Tibial nerve (tissue), 3 donors: ENCODE results near the gene TRIM40.

Source experiments
- POLR2A ChIP-seq, 2 donors: fragments of 450-650 bp; IDR thresholded peaks; one replicate each; pipeline ENCODE4 v1.6.1; 2017; ENCODE audit warnings: antibody characterized with exemption in 2 of 2, mild to moderate bottlenecking in 2 of 2, moderate library complexity in 2 of 2
- TF ChIP-seq, protein P1 (sequence below), 5 experiments: fragments of 200-600 bp in 3 of 5; fragments of 450-650 bp in 2 of 5; sonication (generic) in 3 of 5; IDR thresholded peaks; one replicate each; pipeline ENCODE4 v1.5.1; 2016 to 2019; ENCODE audit warnings: antibody characterized with exemption in 5 of 5, mild to moderate bottlenecking in 3 of 5, moderate library complexity in 2 of 5

DNA sequence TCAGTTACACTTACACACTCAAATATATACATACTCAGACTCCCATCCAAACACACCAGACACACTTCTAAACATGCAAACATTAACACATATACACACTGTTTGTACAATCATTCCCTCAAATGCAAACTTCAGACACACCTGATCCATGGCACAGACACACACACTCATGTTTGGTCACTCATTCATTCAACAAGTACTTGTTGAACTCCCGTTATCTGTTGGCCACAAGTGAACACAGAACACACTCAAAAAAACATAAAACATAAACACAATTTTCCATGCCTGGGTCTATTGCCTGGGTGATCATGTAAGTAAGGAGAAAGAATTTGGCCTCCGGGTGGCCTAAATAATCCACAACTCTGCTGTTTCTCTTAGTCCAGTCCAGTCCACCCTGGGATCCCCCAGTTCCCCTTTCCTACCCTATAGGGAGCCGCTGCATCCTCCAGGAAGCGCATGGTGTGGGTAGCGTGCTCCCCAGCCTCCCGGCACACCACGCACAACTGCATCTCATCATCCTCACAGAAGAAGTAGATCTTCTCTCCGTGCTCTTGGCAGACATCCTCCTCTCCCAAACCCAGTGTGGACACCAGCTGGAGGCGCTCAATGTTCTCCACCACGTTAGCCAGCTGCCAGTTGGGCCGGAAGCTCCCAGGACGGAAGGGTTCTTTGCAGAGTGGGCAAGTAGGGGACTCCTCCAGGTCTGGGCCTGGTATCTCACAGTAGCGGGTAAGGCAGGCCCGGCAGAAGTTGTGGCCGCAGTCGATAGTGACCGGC lies 24.3 kb downstream of the TRIM40 start:
- TF ChIP-seq, protein P1, sequence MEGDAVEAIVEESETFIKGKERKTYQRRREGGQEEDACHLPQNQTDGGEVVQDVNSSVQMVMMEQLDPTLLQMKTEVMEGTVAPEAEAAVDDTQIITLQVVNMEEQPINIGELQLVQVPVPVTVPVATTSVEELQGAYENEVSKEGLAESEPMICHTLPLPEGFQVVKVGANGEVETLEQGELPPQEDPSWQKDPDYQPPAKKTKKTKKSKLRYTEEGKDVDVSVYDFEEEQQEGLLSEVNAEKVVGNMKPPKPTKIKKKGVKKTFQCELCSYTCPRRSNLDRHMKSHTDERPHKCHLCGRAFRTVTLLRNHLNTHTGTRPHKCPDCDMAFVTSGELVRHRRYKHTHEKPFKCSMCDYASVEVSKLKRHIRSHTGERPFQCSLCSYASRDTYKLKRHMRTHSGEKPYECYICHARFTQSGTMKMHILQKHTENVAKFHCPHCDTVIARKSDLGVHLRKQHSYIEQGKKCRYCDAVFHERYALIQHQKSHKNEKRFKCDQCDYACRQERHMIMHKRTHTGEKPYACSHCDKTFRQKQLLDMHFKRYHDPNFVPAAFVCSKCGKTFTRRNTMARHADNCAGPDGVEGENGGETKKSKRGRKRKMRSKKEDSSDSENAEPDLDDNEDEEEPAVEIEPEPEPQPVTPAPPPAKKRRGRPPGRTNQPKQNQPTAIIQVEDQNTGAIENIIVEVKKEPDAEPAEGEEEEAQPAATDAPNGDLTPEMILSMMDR (IDR thresholded peaks at IDR 0.05): no peak
- TF ChIP-seq POLR2A (IDR thresholded peaks at IDR 0.05): no peak
